Activated CD8-positive, alpha-beta T cell treated with anti-CD3 and anti-CD28 coated beads for 36 hours (primary cell): ENCODE results near the gene CSNK2B. TPM values are rescaled to one million over a fixed set of nuclear protein-coding genes. Genes with fewer than 3 reads are reported as not detected.
"Not testable (repeated sequence)": the region's sequence is repeated elsewhere in the genome, so short reads cannot be mapped to it uniquely, and the experiment has no call there.

Experiments
- ATAC-seq: fragments of 200-7000 bp; cut with Tn5 transposase; one replicate; pipeline ENCODE4 v1.10.0; 2021; ENCODE audit warnings: mild to moderate bottlenecking, moderate library complexity
- CTCF ChIA-PET: fragments of 350-600 bp; sonication (Branson Sonifier 250); formaldehyde crosslinking; loops from one replicate; lab custom pipeline; 2021; ENCODE audit warnings: antibody characterized with exemption; lab: Charles Lee
- POLR2A ChIA-PET: fragments of 350-600 bp; sonication (Branson Sonifier 250); formaldehyde crosslinking; loops from one replicate; lab custom pipeline; 2021; ENCODE audit warnings: antibody characterized with exemption; lab: Charles Lee
- DNase-seq: peaks from one replicate; pipeline ENCODE4 v3.0.0-alpha.2; 2020
- H3K27ac Mint-ChIP-seq: one replicate; pipeline ENCODE4 v1.8.0; 2021; ENCODE audit warnings: mild to moderate bottlenecking, mixed read lengths
- H3K27me3 Mint-ChIP-seq: one replicate; pipeline ENCODE4 v1.8.0; 2021; ENCODE audit warnings: mixed read lengths
- H3K36me3 Mint-ChIP-seq: one replicate; pipeline ENCODE4 v1.8.0; 2021; ENCODE audit warnings: low read depth, mixed read lengths
- H3K4me1 Mint-ChIP-seq: one replicate; pipeline ENCODE4 v1.8.0; 2021; ENCODE audit warnings: low read depth, mixed read lengths
- H3K4me3 Mint-ChIP-seq: one replicate; pipeline ENCODE4 v1.8.0; 2021; ENCODE audit warnings: mild to moderate bottlenecking, moderate library complexity, mixed read lengths
- H3K9me3 Mint-ChIP-seq: one replicate; pipeline ENCODE4 v1.8.0; 2021; ENCODE audit warnings: mixed read lengths
- intact Hi-C: fragments of 100-400 bp; cut with micrococcal nuclease; formaldehyde crosslinking; loops from one replicate; pipeline ENCODE4 v1.10.0; 2022
- total RNA-seq, 2 experiments: library from RNA; stranded (reverse); gene quantifications; one replicate each; pipeline ENCODE4 v1.2.3, GENCODE V29; 2021
- TF ChIP-seq, protein P1 (sequence below): fragments of 200-600 bp; IDR thresholded peaks from one replicate; pipeline ENCODE4 v1.8.0; 2022; ENCODE audit warnings: antibody characterized with exemption, mild to moderate bottlenecking

CSNK2B gene
- total RNA-seq, 2 experiments from 2014 or later, result 241 to 247 TPM

GRCh38 chr6:31706599-31706998 lies 40.7 kb downstream of the CSNK2B start, which contains the start of gene LY6G6F:
Gene LY6G6F, plus strand, starts transcription at chr6:31706866. Its CDS starts 41 bp downstream, at chr6:31706907.
- Mint-ChIP-seq H3K27ac (no peak within 1 kb of the TSS), H3K4me1 (peaks cover 12% of the 10 kb centered on the region), H3K4me3 (no peak within 1 kb of the TSS), H3K9me3 (no peaks in the 10 kb centered on the region), H3K36me3 (no peaks in the 10 kb centered on the region), H3K27me3 (no peaks in the 10 kb centered on the region)
- TF ChIP-seq, protein P1, sequence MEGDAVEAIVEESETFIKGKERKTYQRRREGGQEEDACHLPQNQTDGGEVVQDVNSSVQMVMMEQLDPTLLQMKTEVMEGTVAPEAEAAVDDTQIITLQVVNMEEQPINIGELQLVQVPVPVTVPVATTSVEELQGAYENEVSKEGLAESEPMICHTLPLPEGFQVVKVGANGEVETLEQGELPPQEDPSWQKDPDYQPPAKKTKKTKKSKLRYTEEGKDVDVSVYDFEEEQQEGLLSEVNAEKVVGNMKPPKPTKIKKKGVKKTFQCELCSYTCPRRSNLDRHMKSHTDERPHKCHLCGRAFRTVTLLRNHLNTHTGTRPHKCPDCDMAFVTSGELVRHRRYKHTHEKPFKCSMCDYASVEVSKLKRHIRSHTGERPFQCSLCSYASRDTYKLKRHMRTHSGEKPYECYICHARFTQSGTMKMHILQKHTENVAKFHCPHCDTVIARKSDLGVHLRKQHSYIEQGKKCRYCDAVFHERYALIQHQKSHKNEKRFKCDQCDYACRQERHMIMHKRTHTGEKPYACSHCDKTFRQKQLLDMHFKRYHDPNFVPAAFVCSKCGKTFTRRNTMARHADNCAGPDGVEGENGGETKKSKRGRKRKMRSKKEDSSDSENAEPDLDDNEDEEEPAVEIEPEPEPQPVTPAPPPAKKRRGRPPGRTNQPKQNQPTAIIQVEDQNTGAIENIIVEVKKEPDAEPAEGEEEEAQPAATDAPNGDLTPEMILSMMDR, result no peak
- DNase-seq (no peak), ATAC-seq (no peak)
- ChIA-PET POLR2A (interaction anchor here (0.6 to 1.0 kb wide), 2 partner anchors 39 to 58 kb away, joined by 3 read pairs; no protein-coding TSS in a partner anchor), CTCF (interaction anchor here (1.1 to 1.3 kb wide), 2 partner anchors 17 to 89 kb away, joined by 3 to 4 read pairs; partner anchors contain the start of gene VARS1)
- intact Hi-C loops, result no loop called here

- CTCF ChIA-PET, result no interaction called here
- H3K27me3 Mint-ChIP-seq, result no peaks in the 10 kb centered on the region
- no peaks in the 10 kb centered on the region for H3K36me3 Mint-ChIP-seq
- no peak overlapping the region for H3K4me3 Mint-ChIP-seq
- TF ChIP-seq, protein P1, result no peak
- DNase-seq (no peak), ATAC-seq (no peak)
- no peak overlapping the region for H3K27ac Mint-ChIP-seq
- POLR2A ChIA-PET, result no interaction called here
- H3K9me3 Mint-ChIP-seq, result no peaks in the 10 kb centered on the region
- intact Hi-C loops, result no loop called here
- H3K4me1 Mint-ChIP-seq, result peaks cover 11% of the 10 kb centered on the region
Measured at GRCh38 chr6:31707701-31708100, 41.8 kb downstream of the CSNK2B start.

DNA sequence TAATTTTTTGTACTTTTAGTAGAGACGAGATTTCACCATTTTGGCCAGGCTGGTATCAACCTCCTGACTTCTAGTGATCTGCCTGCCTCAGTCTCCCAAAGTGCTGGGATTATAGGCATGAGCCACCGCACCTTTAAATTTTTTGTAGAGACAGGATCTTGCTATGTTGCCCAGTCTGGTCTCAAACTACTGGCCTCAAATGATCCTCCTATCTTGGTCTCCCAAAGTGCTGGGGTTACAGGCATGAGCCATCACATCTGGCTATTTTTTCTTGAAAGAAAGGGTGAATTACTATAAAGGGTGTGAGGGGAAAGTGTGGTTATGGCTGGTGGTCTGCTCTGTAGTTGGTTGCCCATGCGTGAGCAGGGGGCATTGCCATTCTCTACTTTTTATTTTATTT lies 42.3 kb downstream of the CSNK2B start:
- ChIA-PET POLR2A (no interaction called here), CTCF (no interaction called here)
- no peaks in the 10 kb centered on the region for H3K36me3 Mint-ChIP-seq
- no peak overlapping the region for H3K4me3 Mint-ChIP-seq
- H3K27ac Mint-ChIP-seq, result no peak overlapping the region
- H3K9me3 Mint-ChIP-seq, result no peaks in the 10 kb centered on the region
- DNase-seq, result no peak
- ATAC-seq, result no peak
- TF ChIP-seq, protein P1, result no peak
- H3K27me3 Mint-ChIP-seq, result no peaks in the 10 kb centered on the region
- intact Hi-C loops, result no loop called here
- H3K4me1 Mint-ChIP-seq, result peaks cover 12% of the 10 kb centered on the region

- H3K36me3 Mint-ChIP-seq, ATAC-seq, H3K27ac Mint-ChIP-seq, H3K4me3 Mint-ChIP-seq, intact Hi-C loops, H3K9me3 Mint-ChIP-seq, H3K27me3 Mint-ChIP-seq, DNase-seq, POLR2A ChIA-PET, CTCF ChIA-PET: not testable (repeated sequence)
- peaks cover 13% of the 10 kb centered on the region for H3K4me1 Mint-ChIP-seq
Measured at GRCh38 chr6:31709157-31709556, 43.3 kb downstream of the CSNK2B start.

GRCh38 chr6:31710523-31711219 lies 44.8 kb downstream of the CSNK2B start:
- ATAC-seq (no peak), DNase-seq (no peak)
- Mint-ChIP-seq H3K27ac (no peak overlapping the region), H3K27me3 (no peaks in the 10 kb centered on the region), H3K9me3 (no peaks in the 10 kb centered on the region), H3K4me3 (no peak overlapping the region), H3K4me1 (peaks cover 14% of the 10 kb centered on the region), H3K36me3 (no peaks in the 10 kb centered on the region)
- TF ChIP-seq, protein P1, result no peak
- CTCF ChIA-PET, result interaction anchor here (0.9 to 2.0 kb wide), 4 partner anchors 13 to 59 kb away, joined by 3 to 5 read pairs (median 4); partner anchors contain the start of gene MPIG6B
- POLR2A ChIA-PET, result interaction anchor here (0.6 kb wide), 1 partner anchor 20 kb away, joined by 3 read pairs; no protein-coding TSS in a partner anchor
- intact Hi-C loops, result no loop called here
